ENCODE measurements around the gene CYP2W1.
"Not testable (repeated sequence)": the region's sequence is repeated elsewhere in the genome, so short reads cannot be mapped to it uniquely, and the experiment has no call there.

- not testable (repeated sequence) for TF ChIP-seq CTCF, POLR2A (IDR thresholded peaks at IDR 0.05)
Measured at GRCh38 chr7:1002026-1002425, 19.0 kb downstream of the CYP2W1 start.
